Ishikawa (cell line): Measurements from ENCODE around the gene TBXAS1.

ENCODE experiments used
- EP300 ChIP-seq: IDR thresholded peaks from 2 replicates; pipeline ENCODE4 v1.6.1; 2012; ENCODE audit warnings: borderline replicate concordance
- YY1 ChIP-seq: IDR thresholded peaks from 2 replicates; pipeline ENCODE4 v1.6.1; 2012; ENCODE audit warnings: low read depth
- TF ChIP-seq, protein P1 (sequence below): IDR thresholded peaks from 2 replicates; pipeline ENCODE4 v1.6.1; 2012; ENCODE audit warnings: low read depth, mild to moderate bottlenecking

DNA sequence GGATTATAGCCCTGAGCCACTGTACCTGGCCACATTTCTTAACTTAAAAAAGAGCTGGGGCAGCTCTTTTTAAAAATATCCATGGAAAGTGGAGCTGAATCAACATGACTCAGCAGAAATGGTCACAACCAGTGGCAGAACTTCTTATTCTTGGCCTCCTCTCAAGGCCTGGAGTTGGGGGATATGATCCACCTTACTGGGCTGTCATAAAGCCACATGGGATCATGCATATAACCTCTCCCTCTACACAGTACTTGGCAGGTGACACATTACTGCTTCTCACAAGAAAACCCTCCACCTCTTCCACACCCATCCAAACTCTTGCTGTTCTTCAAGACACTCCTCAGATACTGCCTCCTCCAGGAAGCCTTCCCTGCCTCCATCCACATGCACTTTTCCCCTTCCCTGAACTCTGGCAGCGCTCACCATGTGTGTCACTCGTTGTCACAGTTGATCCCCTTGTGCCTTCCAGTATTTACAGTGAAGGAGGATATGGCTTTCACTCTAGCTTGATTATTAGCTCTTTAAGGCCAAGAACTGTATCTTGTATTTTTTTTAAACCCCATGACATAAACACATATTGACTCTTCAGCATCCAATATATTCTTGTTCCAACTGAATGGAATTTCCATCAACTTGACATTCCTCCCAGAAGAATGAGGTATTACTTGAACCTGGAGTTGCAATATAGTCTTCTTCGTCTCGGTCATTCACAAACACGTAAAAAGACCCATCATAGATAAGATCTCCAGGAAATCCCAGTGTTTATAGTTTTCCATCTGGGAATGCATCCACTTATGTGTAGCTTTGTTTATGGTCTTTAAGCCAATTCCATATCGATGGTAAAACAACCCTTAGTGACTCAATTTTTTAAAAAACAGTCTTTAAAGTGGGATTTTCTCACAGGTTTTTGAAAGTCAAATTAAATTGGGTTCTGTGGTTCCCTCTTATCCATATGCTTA lies 85.5 kb downstream of the TBXAS1 start:
- no peak for TF ChIP-seq YY1
- TF ChIP-seq EP300 = no peak
- TF ChIP-seq, protein P1, sequence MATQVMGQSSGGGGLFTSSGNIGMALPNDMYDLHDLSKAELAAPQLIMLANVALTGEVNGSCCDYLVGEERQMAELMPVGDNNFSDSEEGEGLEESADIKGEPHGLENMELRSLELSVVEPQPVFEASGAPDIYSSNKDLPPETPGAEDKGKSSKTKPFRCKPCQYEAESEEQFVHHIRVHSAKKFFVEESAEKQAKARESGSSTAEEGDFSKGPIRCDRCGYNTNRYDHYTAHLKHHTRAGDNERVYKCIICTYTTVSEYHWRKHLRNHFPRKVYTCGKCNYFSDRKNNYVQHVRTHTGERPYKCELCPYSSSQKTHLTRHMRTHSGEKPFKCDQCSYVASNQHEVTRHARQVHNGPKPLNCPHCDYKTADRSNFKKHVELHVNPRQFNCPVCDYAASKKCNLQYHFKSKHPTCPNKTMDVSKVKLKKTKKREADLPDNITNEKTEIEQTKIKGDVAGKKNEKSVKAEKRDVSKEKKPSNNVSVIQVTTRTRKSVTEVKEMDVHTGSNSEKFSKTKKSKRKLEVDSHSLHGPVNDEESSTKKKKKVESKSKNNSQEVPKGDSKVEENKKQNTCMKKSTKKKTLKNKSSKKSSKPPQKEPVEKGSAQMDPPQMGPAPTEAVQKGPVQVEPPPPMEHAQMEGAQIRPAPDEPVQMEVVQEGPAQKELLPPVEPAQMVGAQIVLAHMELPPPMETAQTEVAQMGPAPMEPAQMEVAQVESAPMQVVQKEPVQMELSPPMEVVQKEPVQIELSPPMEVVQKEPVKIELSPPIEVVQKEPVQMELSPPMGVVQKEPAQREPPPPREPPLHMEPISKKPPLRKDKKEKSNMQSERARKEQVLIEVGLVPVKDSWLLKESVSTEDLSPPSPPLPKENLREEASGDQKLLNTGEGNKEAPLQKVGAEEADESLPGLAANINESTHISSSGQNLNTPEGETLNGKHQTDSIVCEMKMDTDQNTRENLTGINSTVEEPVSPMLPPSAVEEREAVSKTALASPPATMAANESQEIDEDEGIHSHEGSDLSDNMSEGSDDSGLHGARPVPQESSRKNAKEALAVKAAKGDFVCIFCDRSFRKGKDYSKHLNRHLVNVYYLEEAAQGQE = no peak
